Kidney capillary endothelial cell (primary cell): ENCODE measurements around the gene SYTL3.

Experiments
- DNase-seq: peaks from one replicate; pipeline ENCODE4 v3.0.0-alpha.2; 2018; ENCODE audit warnings: low spot score

The SYTL3 gene

DNA sequence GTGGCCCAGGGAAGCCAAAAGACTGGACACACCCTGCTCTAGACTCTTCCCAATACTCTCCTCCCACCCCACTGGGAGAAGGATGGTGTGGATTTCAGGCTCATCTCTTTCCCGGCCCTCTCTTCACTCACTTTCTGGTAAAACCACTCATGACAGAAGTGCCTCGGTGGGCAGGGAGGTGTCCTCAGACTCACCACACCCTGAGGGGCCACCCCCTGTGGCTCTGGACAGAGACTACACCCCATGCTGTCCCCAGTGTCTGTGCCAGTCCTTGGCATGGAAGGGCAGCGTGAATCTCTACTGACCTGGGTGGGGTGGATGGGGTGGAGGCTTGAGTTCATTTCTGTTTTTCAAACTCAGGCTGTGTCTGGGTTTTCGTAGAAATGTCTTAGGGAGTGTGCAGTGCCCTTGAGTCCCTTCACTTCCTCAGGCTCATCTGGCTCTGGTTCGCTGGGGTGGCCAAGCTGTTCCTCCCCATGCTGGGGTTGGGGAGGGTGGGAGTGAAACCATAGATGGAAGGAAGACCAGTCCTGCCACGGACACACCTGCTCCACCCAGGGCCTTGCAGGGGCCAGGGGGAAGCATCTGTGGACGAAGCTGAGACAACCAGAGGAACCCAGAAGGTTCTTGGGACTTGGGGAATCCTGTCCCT lies 110.2 kb downstream of the SYTL3 start:
- no peak for DNase-seq

DNA sequence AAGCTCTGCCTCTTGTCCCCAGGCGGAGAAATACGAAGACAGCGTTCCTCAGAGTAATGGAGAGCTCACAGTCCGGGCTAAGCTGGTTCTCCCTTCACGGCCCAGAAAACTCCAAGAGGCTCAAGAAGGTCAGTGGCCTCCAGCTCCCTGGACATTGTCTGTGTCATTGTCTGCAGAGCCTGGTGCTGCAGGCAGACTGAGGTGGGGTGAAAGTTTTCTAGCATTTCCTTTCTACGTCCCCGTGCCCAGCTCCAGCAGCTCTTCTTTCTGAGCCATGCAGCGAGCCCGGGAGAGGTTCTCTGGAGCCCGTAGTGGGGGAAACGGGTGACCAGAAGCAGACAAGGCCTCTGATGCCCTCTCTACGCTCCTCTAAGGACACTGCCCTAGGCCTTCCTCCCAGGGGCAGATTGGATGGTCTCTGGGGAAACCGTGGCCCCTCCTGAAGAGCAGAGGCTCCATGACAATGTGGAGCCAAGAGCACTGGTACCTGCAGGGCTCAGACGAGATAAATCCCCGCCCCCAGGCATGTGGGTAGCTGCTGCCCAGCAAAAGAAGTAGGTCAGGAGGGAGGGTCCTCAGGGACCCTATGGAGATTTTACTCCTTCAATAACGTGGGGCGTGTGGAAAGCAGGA lies 110.9 kb downstream of the SYTL3 start:
- no peak for DNase-seq

DNA sequence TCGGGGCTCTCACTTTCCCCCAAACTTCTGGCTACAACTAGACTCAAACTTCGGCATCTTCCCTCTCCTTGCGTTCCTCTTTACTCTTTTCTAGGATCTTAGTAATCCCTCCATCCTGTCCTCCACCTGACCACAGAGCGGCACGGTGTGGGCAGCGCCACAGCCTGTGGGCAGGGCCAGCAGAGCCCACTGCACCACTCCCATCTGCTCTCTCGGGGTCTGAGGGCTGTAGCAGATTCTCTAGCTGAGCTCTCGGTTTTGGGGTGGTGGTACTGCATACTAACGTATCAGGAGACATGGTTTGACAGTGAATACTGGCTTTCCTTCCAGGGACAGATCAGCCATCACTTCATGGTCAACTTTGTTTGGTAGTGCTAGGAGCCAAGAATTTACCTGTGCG lies 111.9 kb downstream of the SYTL3 start:
- no peak for DNase-seq

DNA sequence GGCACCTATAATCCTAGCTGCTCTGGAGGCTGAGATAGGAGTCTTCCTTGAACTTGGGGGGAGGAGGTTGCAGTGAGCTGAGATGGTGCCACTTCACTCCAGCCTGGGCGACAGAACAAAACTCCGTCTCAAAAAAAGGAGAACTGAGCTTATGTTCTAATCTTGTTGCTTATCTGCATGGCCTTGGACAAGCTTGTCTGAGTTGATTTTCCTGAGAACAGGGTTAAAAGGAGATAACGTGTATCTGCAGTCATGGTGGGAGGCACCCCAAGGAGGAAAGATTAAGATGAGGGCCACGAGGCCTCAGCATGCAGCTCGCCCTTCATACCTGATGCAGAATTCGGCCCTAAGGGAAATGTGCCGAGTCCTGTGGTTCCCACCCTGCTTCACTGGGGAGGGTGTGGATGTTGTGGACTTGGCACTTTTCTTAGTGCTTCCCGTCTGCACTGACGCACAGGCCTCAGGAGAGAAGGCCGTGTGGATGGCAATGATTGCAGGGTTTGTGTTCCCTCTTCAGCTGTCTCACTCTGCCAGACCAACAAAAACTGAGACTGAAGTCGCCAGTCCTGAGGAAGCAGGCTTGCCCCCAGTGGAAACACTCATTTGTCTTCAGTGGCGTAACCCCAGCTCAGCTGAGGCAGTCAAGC lies 113.1 kb downstream of the SYTL3 start:
- no peak for DNase-seq

DNA sequence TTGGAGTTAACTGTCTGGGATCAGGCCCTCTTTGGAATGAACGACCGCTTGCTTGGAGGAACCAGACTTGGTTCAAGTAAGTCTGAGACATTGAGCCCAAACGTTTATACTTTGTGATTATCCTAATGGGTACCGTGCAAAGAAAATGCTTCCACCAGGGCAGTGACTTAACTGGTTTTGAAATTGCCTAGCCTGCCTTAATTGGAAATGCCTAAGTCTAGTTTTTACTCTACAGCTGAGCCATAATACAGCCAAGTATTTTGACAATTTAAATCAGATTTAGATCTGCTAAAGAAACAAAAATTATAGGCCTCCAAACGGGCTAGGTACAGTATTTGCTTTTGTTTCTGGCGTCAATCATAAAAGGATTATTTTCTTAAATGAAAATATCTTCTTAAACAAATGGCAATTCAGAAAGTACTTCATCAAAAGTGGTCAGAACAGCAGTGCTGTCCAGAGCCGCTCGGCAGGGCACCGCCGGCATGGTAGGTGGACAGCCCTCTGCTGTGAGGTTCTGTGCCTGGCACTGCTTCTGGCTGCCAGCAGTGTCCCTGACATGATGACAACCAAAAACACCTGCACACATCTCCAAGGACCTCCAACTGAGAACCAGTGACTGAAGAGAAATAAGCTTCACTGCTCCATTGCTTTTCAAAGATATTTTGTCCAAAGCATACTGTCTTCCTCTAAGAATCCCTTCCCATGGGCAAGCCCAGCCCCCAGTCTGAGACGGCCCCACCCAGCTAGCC lies 113.8 kb downstream of the SYTL3 start:
- DNase-seq = no peak

DNA sequence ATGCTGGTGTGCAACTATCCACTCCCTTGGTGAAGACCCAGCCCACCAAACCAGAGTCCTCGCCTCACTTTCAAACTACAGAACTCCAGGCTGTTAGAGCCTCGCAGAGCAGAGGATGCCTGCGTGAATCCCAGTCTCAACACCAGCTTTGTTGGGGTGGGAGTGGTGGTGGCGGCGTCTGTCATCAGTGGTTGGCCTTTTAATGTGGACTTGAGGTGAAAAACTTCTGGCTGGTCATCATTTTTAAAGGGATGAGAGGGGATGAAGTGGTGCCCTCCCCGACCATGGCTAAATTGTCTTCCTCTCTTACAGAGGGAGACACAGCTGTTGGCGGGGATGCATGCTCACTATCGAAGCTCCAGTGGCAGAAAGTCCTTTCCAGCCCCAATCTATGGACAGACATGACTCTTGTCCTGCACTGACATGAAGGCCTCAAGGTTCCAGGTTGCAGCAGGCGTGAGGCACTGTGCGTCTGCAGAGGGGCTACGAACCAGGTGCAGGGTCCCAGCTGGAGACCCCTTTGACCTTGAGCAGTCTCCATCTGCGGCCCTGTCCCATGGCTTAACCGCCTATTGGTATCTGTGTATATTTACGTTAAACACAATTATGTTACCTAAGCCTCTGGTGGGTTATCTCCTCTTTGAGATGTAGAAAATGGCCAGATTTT lies 114.5 kb downstream of the SYTL3 start:
- DNase-seq = no peak

- DNase-seq = no peak
Measured at GRCh38 chr6:158764926-158765325, 115.1 kb downstream of the SYTL3 start.

DNA sequence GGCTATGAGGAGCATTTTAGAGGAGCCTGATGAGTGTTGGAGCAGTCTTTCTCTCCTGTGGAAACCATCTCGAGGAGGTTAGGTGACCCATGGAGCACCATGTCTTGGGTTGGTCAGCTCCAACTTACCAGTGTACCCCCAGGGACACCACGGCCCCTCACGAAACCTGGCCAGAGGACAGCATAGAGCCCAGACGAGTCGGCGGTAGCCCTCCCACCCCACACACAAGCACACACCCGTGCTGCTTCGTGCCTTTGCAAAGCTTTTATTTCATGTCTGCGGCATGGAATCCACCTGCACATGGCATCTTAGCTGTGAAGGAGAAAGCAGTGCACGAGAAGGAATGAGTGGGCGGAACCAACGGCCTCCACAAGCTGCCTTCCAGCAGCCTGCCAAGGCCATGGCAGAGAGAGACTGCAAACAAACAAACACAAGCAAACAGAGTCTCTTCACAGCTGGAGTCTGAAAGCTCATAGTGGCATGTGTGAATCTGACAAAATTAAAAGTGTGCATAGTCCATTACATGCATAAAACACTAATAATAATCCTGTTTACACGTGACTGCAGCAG lies 115.7 kb downstream of the SYTL3 start:
- DNase-seq = no peak

DNA sequence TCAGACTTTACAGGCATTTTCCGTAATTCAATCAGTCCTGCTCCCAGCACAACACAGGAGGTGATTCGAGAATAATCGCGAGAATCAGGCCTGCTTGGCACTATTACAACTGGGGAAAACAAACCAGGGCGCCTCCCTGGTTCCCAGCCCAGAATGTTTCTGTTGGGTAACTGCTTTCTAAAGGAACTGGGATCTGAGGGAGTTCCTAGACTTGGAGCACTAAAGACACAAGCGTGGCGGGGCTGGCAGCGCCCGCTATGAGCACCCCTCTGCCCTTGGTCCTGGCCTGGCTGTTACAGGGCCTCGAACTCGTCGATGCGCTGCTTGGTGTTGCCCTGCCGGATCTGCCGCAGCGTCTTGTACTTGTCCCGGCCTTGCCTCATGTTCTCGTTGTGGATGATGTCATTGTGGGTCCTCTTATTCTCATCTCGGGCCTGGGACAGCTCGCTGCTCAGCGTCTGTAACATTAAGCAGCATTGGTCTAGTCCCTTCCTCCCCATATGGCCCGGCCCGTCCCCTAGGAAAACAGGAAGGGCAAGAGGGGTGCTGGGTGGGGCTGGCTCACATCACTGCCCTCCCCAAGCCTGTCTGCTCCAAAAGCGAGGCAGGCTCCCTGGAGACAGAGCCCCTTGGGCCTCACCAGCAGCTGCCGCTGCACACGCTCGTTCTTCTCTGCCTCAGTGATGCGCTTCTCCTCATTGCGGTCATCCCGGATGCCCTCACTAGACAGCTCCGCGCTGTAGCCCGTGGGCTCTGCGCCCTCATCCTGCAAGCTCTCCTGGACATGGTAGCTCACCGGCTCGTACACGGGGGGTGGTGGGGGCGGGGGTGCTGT lies 117.0 kb downstream of the SYTL3 start:
- DNase-seq = no peak

DNA sequence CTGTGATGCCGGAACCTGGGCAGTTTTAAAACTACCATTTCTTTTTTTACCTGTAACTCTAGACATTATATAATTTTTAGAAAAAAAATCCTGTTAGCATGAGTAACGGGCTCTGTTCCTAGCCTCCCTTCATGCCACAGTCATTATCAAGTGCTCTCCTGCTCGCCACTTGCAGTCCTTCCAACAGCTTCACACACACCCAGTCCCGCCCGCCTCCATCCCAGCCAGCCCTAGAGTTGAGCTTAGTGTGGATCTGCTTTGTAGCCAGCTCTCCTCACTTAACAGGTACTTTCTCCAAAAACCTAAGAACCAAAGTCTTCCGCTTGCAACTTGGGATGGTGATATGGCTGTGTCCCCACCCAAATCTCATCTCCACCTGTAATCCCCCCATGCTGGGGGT lies 117.9 kb downstream of the SYTL3 start:
- no peak for DNase-seq

DNA sequence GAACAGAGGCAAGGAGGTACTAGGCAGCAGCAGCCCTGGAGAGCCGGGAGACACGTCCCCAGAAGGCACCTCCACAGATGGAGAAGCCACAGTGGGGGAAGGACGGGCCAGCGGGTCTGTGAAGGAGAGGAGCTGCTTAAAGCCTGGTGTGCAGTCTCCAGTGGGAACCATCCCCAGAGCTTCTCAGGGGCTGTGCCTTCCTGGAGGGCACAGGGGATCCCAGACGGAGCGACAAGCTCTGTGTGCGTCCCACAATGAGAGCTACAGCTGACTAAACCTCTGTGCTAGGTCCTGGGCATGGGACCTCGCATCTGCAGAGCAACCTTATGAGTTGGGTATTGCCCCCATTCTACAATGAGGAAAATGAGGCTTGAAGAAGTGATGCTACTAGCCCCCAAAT lies 118.6 kb downstream of the SYTL3 start:
- DNase-seq = no peak

DNA sequence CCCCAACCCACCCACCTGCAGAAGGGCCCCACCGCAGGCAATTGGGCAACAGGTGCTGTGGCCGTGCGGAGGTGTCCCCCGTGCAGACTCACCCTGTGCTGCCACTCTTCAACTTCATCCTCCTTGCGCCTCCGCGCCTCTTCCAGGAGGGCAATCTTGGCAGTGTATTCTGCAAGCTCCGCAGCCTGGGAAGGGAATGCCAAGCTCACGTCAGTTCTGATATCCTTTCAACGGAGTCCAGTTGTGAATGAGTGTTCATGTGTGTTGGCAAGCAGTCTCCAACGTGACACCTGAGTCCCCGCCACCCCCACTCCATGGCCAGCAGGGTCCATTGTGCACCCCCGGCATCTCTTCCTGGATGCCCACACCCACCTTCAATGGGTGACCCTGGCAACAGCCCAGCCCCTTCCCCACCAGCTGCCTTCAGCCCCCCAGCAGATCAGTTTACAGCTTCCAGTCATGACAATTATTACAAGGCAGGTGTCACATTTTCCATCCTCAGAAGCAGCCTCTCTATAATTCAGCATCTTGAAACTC lies 119.4 kb downstream of the SYTL3 start:
- DNase-seq = no peak

GRCh38 chr6:158769771-158770432 lies 120.0 kb downstream of the SYTL3 start:
- DNase-seq = no peak

DNA sequence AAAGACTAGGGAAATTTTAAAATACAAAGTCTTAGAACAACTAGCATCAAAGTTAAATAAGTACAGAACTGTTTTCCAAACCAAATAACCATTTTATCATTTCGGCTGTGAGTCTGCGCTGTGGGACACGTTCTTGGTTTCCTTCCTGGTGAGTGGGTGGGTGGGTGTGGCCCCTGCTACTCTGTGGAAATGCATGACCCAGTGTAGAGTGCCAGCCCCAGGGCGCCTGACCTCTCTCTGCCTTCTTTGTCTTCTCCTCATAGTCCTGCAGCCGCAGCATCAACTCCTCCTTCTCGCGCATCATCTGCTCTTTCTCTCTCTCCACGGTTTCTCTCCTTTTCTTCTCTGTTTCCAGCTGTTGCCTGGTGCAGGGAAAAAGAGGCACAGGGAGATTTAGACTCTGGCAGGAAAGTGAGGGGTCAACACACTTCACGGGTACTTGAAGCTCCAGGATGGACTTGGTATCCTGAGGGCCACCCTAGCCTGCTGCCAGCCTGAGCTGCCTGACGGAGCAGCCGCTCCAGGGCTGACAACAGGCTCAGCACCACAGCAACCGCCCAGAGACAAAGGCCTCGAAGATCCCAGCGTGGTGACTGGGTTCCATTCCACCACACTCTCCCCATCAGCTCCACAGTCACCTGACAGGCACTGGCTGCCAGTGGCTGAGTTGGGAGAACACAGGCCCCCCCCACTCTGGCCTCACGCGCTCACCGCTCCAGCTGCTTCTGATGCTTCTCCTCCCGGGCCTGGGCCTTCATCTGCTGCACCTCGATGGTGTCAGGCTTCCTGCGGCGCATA lies 120.9 kb downstream of the SYTL3 start:
- no peak for DNase-seq

DNA sequence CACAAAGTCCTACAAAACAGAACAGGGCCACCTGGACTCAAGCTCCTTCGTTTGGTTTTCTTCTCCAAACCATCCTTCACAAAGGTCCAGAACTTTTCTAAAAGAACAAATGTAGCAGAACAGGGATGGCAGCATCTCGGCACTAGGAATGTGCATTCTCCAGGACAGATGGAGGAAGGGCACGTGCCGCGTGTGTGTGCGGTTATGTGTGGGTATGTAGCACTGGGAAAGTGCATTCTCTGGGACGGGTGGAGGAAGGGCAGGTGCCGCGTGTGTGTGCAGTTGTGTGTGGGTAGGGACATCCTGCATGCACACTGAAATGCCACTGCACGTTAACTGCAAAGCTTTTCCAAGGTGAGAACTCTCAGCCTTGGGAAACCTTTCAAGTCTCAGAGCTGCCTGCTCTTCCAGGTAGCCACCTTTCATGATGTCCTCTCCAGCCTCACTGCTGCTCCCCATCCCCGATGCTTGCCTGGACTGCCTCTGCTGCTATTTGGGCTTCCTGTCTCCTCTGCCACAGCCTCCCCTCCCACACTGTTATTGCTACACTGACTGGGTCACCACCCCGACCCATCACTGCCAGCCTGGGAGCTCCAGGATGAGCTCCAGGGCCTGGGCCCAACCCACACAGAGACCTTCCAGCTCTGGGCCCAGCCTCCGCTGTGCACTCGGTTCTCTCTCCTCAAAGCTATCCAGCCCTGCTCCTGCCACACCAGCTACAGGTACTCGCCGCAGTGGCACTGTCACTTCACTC lies 121.7 kb downstream of the SYTL3 start:
- DNase-seq = no peak

DNA sequence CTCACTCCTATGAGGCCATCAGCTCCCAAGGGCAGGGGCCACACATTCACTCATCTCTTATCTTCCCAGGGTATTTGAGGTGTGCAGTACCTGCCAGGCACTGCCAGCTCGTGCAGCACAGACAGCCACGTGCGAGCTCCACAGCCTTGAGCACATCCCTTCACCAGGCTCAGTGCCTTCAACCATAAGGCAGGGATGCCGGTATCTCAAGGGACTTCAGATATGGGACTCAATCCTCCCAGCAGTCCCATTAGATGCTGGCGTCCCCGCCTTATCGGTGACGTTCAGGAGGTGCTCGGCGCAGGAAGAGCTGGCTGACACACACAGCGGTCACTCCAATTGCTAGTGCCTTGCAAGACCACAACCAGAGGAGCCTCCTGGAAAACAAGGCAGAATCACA lies 122.3 kb downstream of the SYTL3 start:
- no peak for DNase-seq

GRCh38 chr6:158772851-158773371 lies 123.1 kb downstream of the SYTL3 start:
- no peak for DNase-seq
